Transverse colon (tissue), 4 donors: ENCODE measurements around the gene TMPRSS2. TPM values are rescaled to one million over a fixed set of nuclear protein-coding genes. Genes with fewer than 3 reads are reported as not detected.
A peak's percentile ranks its signal among the peaks of the same experiment; 100 is the strongest.

Source experiments
- DNase-seq: peaks from one replicate; pipeline ENCODE4 v3.0.0-alpha.2; 2019
- H3K27ac ChIP-seq, 4 donors: fragments of 200-600 bp; sonication (generic); 2 replicates each; pipeline ENCODE4 v1.5.1; 2016 to 2018; ENCODE audit warnings: inconsistent platforms in 4 of 4
- H3K27me3 ChIP-seq: fragments of 200-600 bp; sonication (generic); 2 replicates; pipeline ENCODE4 v1.5.1; 2017; ENCODE audit warnings: inconsistent platforms
- H3K36me3 ChIP-seq, 4 donors: fragments of 200-600 bp; sonication (generic); 2 replicates each; pipeline ENCODE4 v1.5.1; 2017 to 2019; ENCODE audit warnings: inconsistent platforms in 4 of 4
- H3K4me1 ChIP-seq, 4 donors: fragments of 200-600 bp; sonication (generic); 2 replicates each; pipeline ENCODE4 v1.5.1; 2017 to 2020; ENCODE audit warnings: inconsistent platforms in 4 of 4
- H3K4me3 ChIP-seq, 4 donors: fragments of 200-600 bp; sonication (generic); 1 replicate in 1 of 4; 2 replicates in 3 of 4; pipeline versions ENCODE4 v1.5.1 to v1.6.1; 2017 to 2019; ENCODE audit warnings: inconsistent platforms in 4 of 4
- H3K9me3 ChIP-seq, 2 donors: fragments of 200-600 bp; sonication (generic); 2 replicates each; pipeline ENCODE4 v1.5.1; 2017 to 2019; ENCODE audit warnings: inconsistent platforms in 2 of 2
- EP300 ChIP-seq: sonication (generic); formaldehyde crosslinking; IDR thresholded peaks from one replicate; pipeline ENCODE4 v1.6.1; 2017; ENCODE audit warnings: antibody characterized with exemption, low read depth
- POLR2A ChIP-seq: fragments of 450-650 bp; IDR thresholded peaks from one replicate; pipeline ENCODE4 v1.6.1; 2016; ENCODE audit warnings: antibody characterized with exemption, mild to moderate bottlenecking, moderate library complexity
- POLR2AphosphoS5 ChIP-seq, 3 donors: sonication (generic); formaldehyde crosslinking; IDR thresholded peaks; one replicate each; pipeline ENCODE4 v1.6.1; 2016; ENCODE audit warnings: antibody characterized with exemption in 3 of 3
- WGBS, 2 donors: methylation state at CpG; one replicate each; pipeline ENCODE4 v1.1.5; 2018; ENCODE audit warnings: low coverage in 1 of 2; 5-methylcytosine and 5-hydroxymethylcytosine counted together
- in situ Hi-C, 4 donors: fragments of 200-750 bp; cut with MboI; loops; one replicate each; pipeline versions ENCODE4 v1.15.0 to v1.15.1; 2017; ENCODE audit warnings: low sequenced_read_pairs in 3 of 4, low pct_ligation_motif_present in 1 of 4, low pct_unique_long_range_greater_than_20kb in 1 of 4
- intact Hi-C: fragments of 100-400 bp; cut with DNase I; formaldehyde crosslinking; loops from one replicate; pipeline ENCODE4 v1.15.1; 2023; ENCODE audit warnings: low total_unique reads
- total RNA-seq, 4 donors: library from RNA; depleted of rRNA; stranded (reverse); fragments of >200 nt; gene quantifications; one replicate each; pipeline ENCODE4 v1.1.0, GENCODE V29; 2016
- TF ChIP-seq, protein P1 (sequence below), 5 experiments: fragments of 200-600 bp in 3 of 5; fragments of 450-650 bp in 2 of 5; sonication (generic) in 3 of 5; IDR thresholded peaks; 1 replicate in 2 of 5; 2 replicates in 3 of 5; pipeline ENCODE4 v1.5.1; 2016 to 2017; ENCODE audit warnings: antibody characterized with exemption in 5 of 5, inconsistent platforms in 3 of 5, mild to moderate bottlenecking in 2 of 5, moderate library complexity in 1 of 5

The TMPRSS2 gene
- total RNA-seq, 4 donors from 2014 or later: 65.3 to 557 (median 485) TPM

DNA sequence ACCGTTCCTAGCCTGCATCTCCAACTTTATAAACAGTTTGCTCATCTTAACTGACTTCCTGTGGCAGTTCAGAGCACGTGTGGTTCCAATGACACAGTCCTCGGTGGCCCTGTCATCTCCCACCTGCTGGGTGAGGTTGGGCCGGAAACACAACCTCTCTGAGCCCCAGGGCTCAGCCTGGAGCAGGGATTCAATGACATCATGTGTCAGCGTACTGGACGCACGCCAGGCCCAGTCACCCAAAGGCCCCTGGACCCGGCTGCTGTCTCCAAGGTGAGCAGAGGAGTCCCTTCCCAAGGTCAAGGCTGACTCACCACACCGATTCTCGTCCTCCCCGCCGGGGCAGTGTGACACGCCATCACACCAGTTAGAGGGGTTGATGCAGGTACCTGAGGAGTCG, 19.9 kb downstream of the TMPRSS2 start:
- no peak for TF ChIP-seq POLR2A
- TF ChIP-seq POLR2AphosphoS5 (IDR thresholded peaks at IDR 0.05): peak in 1 of 3 donors; percentile 32
- TF ChIP-seq, protein P1, sequence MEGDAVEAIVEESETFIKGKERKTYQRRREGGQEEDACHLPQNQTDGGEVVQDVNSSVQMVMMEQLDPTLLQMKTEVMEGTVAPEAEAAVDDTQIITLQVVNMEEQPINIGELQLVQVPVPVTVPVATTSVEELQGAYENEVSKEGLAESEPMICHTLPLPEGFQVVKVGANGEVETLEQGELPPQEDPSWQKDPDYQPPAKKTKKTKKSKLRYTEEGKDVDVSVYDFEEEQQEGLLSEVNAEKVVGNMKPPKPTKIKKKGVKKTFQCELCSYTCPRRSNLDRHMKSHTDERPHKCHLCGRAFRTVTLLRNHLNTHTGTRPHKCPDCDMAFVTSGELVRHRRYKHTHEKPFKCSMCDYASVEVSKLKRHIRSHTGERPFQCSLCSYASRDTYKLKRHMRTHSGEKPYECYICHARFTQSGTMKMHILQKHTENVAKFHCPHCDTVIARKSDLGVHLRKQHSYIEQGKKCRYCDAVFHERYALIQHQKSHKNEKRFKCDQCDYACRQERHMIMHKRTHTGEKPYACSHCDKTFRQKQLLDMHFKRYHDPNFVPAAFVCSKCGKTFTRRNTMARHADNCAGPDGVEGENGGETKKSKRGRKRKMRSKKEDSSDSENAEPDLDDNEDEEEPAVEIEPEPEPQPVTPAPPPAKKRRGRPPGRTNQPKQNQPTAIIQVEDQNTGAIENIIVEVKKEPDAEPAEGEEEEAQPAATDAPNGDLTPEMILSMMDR (IDR thresholded peaks at IDR 0.05): no peak
- no peak for TF ChIP-seq EP300
- no peaks in the 10 kb centered on the region for H3K4me1 ChIP-seq
- H3K36me3 ChIP-seq: peaks cover 0 to 15% (median 3%) of the 10 kb centered on the region in 4 donors
- no peaks in the 10 kb centered on the region for H3K27me3 ChIP-seq
- WGBS, 2 donors: 88% methylated on average over 14 of the region's 14 CpGs; no CpG with 5 or more reads in 1 of the 2 donors
- DNase-seq: no peak
- no peak overlapping the region for H3K27ac ChIP-seq
- in situ Hi-C loops (no loop called here), intact Hi-C loops (no loop called here)
- no peaks in the 10 kb centered on the region for H3K9me3 ChIP-seq
- H3K4me3 ChIP-seq: no peak overlapping the region

DNA sequence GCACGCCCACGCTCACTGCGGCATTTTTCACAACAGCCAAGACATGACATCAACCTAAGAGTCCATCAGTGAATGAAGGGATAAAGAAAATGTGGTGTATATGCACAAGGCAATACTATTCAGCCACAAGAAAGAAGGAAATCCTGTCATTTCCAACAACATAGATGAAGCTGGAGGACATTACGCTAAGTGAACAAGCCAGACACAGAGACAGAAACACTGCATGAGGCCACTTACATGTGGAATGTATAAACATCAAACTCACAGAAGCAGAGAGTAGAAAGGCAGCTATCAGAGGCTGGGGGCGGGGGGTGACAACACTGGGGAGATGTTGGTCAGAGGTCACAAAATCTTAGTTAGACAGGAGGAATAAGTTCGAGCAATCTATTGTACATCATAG, 20.9 kb downstream of the TMPRSS2 start:
- H3K36me3 ChIP-seq: peaks cover 0 to 15% (median 3%) of the 10 kb centered on the region in 4 donors
- WGBS, 2 donors: 80 to 83% methylated on average over 6 of the region's 6 CpGs
- TF ChIP-seq EP300: no peak
- TF ChIP-seq POLR2A: no peak
- TF ChIP-seq, protein P1 (IDR thresholded peaks at IDR 0.05): no peak
- TF ChIP-seq POLR2AphosphoS5 (IDR thresholded peaks at IDR 0.05): peak in 1 of 3 donors; percentile 2
- H3K4me3 ChIP-seq: no peak overlapping the region
- in situ Hi-C loops (no loop called here), intact Hi-C loops (no loop called here)
- no peak overlapping the region for H3K27ac ChIP-seq
- no peak for DNase-seq
- H3K27me3 ChIP-seq: no peaks in the 10 kb centered on the region
- H3K9me3 ChIP-seq: no peaks in the 10 kb centered on the region
- peaks cover 0 to 1% (median 0%) of the 10 kb centered on the region in 4 donors for H3K4me1 ChIP-seq

DNA sequence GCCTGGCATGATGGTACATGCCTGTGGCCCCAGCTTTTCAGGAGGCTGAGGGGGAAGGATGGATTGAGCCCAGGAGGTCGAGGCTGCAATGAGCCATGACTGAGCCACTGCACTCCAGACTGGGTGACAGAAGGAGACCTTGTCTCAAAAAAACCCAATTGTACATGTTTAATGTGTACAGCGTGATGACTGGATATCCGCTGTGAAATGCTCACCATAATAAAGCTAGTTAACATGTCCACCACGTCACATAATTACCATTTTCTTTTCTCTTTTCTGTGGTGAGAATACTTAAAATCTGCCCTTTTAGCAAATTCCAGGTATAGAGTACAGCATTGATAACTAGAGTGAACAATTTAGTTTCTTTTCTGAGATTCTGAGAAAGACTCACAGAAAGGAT, 24.0 kb downstream of the TMPRSS2 start:
- Histone ChIP-seq H3K27me3 (no peaks in the 10 kb centered on the region), H3K9me3 (no peaks in the 10 kb centered on the region), H3K4me3 (no peak overlapping the region), H3K36me3 (peaks cover 0 to 10% (median 3%) of the 10 kb centered on the region in 4 donors), H3K4me1 (peaks cover 0 to 23% (median 14%) of the 10 kb centered on the region in 4 donors), H3K27ac (no peak overlapping the region)
- intact Hi-C loops: no loop called here
- WGBS, 2 donors: 70 to 84% methylated on average over 4 of the region's 4 CpGs
- in situ Hi-C loops: no loop called here
- DNase-seq: no peak
- TF ChIP-seq, protein P1 (IDR thresholded peaks at IDR 0.05): no peak
- no peak for TF ChIP-seq EP300
- no peak for TF ChIP-seq POLR2A
- peak in 1 of 3 donors; percentile 8 for TF ChIP-seq POLR2AphosphoS5 (IDR thresholded peaks at IDR 0.05)

DNA sequence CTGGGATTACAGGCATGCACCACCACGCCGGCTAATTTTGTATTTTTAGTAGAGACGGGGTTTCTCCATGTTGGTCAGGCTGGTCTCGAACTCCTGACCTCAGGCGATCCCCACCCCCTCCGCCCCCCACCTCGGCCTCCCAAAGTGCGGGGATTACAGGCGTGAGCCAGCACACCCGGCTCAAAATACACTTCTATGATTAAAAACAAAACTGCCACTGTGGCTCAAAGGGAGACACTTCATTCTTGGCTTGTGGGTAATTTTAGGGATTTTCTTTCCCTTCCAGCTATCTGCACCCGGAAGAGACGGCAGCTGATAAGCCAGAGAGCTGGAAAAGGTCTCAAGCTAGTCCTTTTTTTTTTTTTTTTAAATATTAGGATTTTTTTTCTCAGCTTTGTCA, 24.5 kb downstream of the TMPRSS2 start:
- H3K27ac ChIP-seq: no peak overlapping the region
- peaks cover 0 to 26% (median 16%) of the 10 kb centered on the region in 4 donors for H3K4me1 ChIP-seq
- DNase-seq: no peak
- H3K4me3 ChIP-seq: no peak overlapping the region
- intact Hi-C loops: no loop called here
- 69 to 83% methylated on average over 9 to 12 of the region's 12 CpGs for WGBS, 2 donors
- no peaks in the 10 kb centered on the region for H3K27me3 ChIP-seq
- in situ Hi-C loops: no loop called here
- H3K36me3 ChIP-seq: peaks cover 0 to 7% (median 3%) of the 10 kb centered on the region in 4 donors
- TF ChIP-seq, protein P1 (IDR thresholded peaks at IDR 0.05): no peak
- TF ChIP-seq POLR2A (no peak), EP300 (no peak), POLR2AphosphoS5 (IDR thresholded peaks at IDR 0.05) (no peak)
- no peaks in the 10 kb centered on the region for H3K9me3 ChIP-seq
